Stimulated activated CD8-positive, alpha-beta memory T cell treated with anti-CD3 and anti-CD28 coated beads, Interleukin-4, amount 100 ng/mL, for 24 hours (primary cell): ENCODE results near the gene SHISAL1.

Experiments
- DNase-seq: peaks from one replicate; pipeline ENCODE4 v3.0.0-alpha.2; 2020; ENCODE audit warnings: low read depth

SHISAL1 gene

DNA sequence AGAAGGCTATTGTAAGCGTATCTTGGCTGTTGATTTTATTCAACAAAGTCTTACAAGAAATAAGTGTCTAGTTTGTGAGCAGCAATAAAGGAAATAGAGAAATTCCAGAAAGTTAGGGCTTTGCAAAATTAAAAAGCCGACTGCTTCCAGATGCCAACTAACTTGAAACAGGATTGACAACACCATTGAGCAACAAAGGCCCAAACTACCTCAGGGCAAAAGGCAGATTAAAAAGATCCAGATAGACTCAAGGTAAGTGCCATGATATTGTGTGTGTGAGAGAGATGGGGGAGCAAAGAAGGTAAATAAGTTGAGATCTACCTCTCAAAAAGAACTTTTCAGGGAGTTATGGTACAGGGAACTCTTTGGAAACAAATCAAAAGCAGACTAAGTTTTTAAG, 82.9 kb downstream of the SHISAL1 start:
- no peak for DNase-seq

- DNase-seq = no peak
Observed at GRCh38 chr22:44229331-44229730, 83.4 kb downstream of the SHISAL1 start.

GRCh38 chr22:44225812-44226211, 86.9 kb downstream of the SHISAL1 start:
- DNase-seq = no peak

GRCh38 chr22:44225091-44225689, 87.6 kb downstream of the SHISAL1 start:
- DNase-seq = no peak

GRCh38 chr22:44224166-44224565, 88.6 kb downstream of the SHISAL1 start:
- DNase-seq = no peak

DNA sequence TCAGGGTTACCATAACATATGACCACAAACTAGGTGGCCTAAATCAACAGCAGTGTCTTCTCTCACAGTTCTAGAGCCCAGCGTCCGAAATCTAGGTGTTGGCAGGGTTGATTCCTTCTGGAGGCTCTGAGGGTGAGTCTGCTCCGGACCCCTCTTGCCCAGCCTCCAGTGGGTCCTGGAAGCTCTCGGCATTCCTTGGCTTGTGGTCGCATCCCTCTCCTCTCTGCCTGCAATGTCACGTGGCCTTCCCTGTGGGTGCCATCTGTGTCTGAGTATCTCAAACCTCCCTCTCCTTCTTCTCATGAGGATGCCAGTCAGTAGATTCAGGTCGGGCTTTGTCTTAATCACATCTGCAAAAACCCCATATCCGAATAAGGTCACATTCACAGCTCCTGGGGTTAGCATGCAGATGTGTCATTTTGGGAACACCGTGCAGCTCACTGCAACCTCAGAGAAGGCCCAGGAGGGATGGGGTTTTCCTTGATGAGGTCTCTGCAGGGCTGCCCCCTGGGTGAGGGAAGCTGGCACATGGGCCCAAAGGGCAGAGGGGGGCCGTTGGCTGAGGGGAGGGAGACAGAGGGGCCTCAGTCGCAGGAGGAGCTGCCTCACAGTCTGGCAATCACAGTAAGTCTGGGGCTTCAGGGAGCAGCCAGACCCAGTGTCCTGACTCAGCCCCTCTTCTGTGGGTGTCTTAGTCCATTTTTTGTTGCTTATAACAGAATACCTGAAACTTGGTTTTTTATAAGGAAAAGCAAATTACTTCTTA, 90.9 kb downstream of the SHISAL1 start:
- DNase-seq = no peak

DNA sequence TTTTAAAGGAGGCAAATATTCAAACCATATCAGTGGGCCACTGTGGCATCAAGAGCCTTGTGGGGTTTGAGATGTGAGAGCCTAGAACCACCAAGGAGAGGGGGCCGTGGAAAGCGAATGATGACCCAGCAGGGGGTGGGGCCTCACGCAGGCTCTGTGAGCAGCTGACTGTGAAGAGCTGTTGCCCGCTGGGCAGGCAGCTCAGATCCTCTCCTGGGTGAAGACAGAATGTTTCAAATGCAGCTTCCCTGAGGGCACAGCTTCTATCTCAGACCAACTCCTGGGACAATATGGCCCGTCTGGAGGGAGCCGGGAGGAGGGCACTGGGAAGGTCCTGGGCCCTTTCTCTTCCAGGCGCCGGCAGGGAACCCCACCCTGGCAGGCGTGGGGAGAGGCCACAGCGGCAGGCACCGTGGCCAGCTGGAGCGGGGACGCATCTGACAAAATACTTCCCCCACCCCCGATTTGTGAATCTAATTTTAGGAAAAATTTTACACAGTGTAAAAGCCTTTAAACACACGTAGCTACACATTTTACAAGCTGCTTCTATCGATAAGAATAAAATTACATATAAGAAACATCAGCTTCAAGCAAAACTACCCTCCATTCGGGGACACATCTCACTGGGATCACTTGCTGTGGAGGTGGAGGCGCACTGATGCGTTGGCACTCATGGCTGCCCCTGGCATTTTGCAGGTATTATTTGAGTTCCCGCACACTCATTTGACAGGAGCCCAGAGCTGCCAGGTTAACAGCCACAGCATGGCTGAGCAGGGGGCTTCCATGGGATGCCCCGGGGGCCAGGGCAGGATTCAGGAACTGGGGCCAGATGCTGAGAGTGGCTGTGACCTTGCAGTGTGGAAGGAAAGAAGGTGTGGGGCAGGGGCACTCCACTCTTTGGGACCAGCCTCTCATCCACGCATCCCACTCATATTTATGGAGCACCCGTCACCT, 91.7 kb downstream of the SHISAL1 start:
- no peak for DNase-seq

GRCh38 chr22:44219101-44219870, 93.5 kb downstream of the SHISAL1 start:
- no peak for DNase-seq

DNA sequence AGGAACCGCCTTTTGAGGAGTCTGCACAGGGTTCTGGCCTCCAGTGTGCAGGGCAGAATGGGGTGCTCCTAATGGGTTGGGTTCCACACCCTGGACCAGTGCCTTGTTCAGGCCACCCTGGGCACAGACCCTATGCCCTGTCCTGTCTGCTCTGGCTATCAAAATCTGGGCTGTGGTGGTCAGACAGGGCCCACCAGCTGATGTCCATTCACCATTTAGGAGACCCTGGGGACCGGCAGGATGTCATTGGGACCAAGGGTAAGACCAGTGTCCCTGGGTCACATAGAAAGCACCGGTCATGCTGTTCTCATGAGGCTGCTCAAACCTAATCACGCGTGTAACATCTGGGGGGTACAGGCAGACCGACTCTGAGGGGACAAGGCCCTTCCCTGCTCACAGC, 94.7 kb downstream of the SHISAL1 start:
- DNase-seq = no peak

- no peak for DNase-seq
Observed at GRCh38 chr22:44217346-44217745, 95.4 kb downstream of the SHISAL1 start.

DNA sequence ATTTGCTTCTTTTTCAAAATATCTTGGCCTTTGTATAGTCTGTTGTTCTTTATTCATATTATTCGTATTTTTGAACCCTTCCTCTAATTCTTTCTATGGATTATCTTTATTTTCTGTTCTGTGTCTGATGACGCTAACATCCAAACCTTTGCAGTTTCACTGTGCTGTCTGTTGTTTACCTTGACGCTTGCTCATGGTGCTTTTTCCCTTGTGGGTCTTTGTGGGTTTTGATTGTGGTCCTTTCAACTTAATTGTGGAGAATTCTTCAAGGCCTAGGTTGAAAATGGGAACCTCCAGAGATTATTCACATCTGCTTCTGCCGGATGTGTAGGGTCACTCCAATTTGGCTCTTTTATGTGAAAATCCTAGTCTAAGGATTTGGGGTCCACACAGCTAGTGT, 97.5 kb downstream of the SHISAL1 start:
- DNase-seq = no peak

DNA sequence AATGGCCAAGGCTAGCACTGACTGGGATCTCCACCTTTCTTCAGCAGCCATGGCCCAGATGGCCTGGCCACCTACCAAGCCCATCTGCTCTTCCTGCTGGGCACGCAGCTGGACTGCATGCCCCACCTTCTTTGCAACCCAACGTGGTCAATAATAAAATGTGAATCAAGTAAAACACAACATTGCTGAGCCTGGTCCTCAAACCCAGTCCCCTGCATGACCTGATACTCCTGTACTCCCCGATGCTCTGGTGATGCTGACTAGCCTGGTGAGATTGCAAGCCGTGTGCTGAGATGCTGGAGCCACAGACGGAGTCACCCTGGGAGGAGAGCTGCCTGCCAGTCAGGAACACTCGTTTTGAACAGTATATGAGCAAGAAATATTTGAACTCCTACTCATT, 98.0 kb downstream of the SHISAL1 start:
- no peak for DNase-seq

- no peak for DNase-seq
Observed at GRCh38 chr22:44214187-44214586, 98.6 kb downstream of the SHISAL1 start.

DNA sequence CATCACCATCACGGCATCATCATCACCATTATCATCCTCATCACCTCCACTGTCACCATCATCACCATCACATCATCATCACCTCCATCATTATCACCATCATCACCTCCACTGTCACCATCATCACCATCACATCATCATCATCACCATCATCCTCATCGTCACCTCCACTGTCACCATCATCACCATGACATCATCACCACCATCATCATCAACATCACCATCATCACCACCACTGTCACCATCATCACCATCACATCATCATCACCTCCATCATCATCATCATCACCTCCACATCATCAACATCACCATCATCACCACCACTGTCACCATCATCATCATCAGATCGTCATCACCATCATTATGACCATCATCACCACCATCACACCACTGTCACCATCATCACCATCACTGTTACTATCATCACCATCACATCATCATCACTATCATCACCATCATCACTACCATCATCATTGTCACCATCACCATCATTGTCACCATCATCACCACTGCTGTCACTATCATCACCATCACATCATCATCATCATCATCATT, 99.2 kb downstream of the SHISAL1 start:
- DNase-seq = no peak

DNA sequence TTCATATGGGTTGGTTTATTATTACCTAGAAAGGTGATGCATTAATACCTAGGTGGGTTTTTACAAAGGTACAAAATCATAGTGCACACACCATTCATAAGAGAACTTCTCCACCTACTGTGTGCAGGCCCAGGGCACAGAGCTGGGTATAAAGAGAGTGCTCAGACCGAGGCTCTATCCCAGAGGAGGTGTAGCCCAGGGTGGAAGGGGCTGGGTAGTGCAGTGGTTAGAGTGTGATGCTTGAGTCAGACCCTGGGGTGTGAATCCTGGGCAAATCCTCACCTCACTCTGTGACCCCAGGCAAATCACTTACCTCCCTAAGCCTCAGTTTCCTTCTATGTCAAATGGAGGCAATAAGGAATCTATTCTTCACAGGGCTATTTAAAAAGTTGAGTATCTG, 99.8 kb downstream of the SHISAL1 start:
- DNase-seq = no peak

DNA sequence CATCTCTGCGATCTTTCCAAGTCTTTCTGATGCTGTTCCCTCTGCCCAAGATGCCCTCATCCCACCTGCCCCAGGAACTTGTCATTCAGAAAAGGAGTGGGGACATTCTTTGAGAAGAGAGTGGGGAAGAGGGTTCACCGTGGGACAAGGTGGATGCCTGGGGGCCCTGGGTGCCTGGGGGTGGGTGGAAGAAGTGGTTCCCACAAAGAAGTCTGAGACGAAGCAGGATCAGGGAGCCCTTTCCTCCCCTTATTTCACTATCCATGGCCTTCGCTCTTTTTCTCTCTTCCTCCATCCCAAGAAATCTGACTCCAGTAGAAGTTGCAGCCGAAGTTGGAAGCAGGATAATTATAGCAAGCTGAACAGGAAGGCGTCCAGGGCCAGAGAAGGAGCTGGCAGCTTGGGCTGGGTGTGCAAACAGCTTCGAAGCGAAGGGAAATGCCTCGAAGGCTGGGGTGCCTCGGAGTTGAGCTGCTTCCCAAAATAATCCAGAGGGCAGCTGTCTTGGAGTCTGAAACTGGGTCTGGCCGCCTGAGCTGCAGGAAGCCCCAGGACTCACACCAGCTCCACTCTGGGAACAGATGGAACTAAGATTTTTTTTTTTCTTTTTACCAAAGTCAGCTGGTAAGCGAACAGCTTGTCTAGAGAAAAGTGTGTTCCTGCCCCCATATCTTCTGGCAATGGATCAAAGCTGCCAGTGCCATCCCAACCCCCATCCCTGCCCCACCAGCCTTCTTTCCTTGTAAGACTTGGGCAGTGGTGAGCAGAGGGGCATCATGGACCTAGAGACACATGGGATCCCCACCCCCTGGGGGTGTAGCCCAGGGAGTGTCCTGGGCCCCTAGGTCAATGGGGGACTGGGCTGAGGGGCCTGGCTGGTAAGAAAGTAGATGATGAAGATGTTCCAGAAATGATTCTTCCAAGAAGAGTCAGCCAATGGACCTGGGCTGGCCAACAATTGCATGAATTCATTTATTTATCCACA, 100.5 kb downstream of the SHISAL1 start:
- no peak for DNase-seq

DNA sequence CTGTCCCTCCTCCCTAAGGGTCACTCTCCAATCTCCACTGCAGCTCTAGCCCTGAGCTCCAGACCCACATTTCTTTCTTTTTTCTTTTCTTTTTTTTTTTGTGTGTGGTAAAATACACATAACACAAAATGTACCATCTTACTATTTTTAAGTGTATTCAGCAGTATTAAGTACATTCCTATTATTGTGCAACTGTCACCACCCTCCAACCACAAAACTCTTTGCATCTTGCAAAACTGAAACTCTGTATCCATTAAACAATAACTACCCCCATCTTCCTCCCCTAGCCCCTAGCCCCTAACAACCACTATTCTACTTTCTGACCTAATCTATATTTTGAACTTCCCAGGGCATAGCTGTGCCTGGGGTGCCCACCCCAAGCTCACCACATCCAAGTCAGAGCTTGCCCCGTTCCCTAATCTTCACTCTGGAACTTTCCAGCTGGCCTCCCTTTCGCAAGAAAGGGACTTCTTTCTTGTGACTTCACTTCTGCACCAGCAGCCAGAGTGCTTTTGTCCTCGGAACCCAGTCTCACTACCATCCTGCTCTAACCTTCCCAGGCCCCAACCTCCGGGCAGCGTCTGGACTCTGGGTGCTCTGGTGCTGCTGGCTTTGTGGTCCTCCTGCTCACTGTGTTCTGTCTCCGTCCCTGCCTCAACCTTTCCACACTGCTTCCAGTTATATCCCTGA, 101.3 kb downstream of the SHISAL1 start:
- DNase-seq = no peak

GRCh38 chr22:44210722-44211121, 102.0 kb downstream of the SHISAL1 start:
- DNase-seq = no peak

DNA sequence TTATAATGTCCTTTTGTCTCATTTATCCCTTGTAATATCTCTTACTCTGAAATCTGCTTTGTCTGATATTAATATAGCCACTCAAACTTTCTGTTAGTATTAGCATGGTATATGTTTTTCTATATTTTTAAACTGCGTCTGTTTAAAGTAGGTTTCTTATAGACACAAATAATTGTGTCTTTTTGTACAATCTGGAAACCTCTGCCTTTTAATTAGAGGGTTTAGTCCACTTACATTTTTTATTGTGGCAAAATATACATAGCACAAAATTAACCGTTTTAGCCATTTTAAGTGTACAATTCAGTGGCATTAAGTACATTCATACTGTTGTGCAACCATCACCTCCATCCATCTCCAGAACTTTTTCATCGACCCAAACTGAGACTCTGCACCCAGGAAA, 103.4 kb downstream of the SHISAL1 start:
- DNase-seq = no peak

- no peak for DNase-seq
Observed at GRCh38 chr22:44207981-44208317, 104.8 kb downstream of the SHISAL1 start.
